T-cell (primary cell): ENCODE results near the gene RNPEPL1. TPM values are rescaled to one million over a fixed set of nuclear protein-coding genes. Genes with fewer than 3 reads are reported as not detected.

Experiments used
- ATAC-seq, 4 experiments: fragments of 200-7000 bp in 3 of 4; fragments of 150-1000 bp in 1 of 4; cut with Tn5 transposase; replicated peaks in 1 of 4; 1 replicate in 3 of 4; 2 replicates in 1 of 4; pipeline ENCODE4 v1.10.0; 2021; ENCODE audit warnings: moderate library complexity in 3 of 4, mild to moderate bottlenecking in 2 of 4, moderate number of reproducible peaks in 1 of 4
- CTCF ChIA-PET, 2 donors: fragments of 300-600 bp; sonication (Branson Sonifier 250); formaldehyde crosslinking; loops; one replicate each; lab custom pipeline; 2022; ENCODE audit warnings: antibody characterized with exemption in 2 of 2; lab: Charles Lee
- POLR2A ChIA-PET, 2 donors: fragments of 300-600 bp; sonication (Branson Sonifier 250); formaldehyde crosslinking; loops; one replicate each; lab custom pipeline; 2022; ENCODE audit warnings: antibody characterized with exemption in 2 of 2; lab: Charles Lee
- DNase-seq, 35 experiments: peaks; one replicate each; pipeline versions ENCODE4 v3.0.0 to v3.0.0-alpha.2; 2013 to 2023
- H3K27ac ChIP-seq: one replicate; pipeline ENCODE4 v1.5.1; 2013; ENCODE audit warnings: low read length
- H3K27me3 ChIP-seq, 2 experiments: replicated peaks in 1 of 2; 1 replicate in 1 of 2; 2 replicates in 1 of 2; pipeline versions ENCODE4 v1.6.1 to v1.7.0; 2013; ENCODE audit warnings: low read length in 1 of 2, mixed read lengths in 1 of 2; ENCODE audit not compliant: control insufficient read depth in 2 of 2, insufficient read depth in 2 of 2; ENCODE audit errors: extremely low read depth in 1 of 2
- H3K36me3 ChIP-seq, 2 donors: 1 replicate in 1 of 2; 2 replicates in 1 of 2; pipeline versions ENCODE4 v1.6.1 to v1.7.0; 2013; ENCODE audit warnings: low read length in 1 of 2; ENCODE audit not compliant: control insufficient read depth in 2 of 2, insufficient read depth in 1 of 2; ENCODE audit errors: extremely low read depth in 1 of 2
- H3K4me1 ChIP-seq, 2 experiments: 1 replicate in 1 of 2; 2 replicates in 1 of 2; pipeline versions ENCODE4 v1.6.1 to v1.7.0; 2013; ENCODE audit warnings: low read length in 2 of 2, mixed read lengths in 1 of 2; ENCODE audit not compliant: insufficient read depth in 2 of 2, control insufficient read depth in 1 of 2; ENCODE audit errors: extremely low read depth in 1 of 2
- H3K4me3 ChIP-seq, 2 donors: 1 replicate in 1 of 2; 2 replicates in 1 of 2; pipeline versions ENCODE4 v1.5.1 to v1.7.0; 2013; ENCODE audit warnings: mild to moderate bottlenecking in 2 of 2, low read length in 1 of 2, moderate library complexity in 1 of 2; ENCODE audit not compliant: control insufficient read depth in 1 of 2; ENCODE audit errors: extremely low read depth in 1 of 2
- H3K9me3 ChIP-seq: 2 replicates; pipeline ENCODE4 v1.7.0; 2013
- H3K27ac Mint-ChIP-seq, 2 donors: one replicate each; pipeline ENCODE4 v1.8.0; 2020 to 2021; ENCODE audit warnings: mild to moderate bottlenecking in 2 of 2, mixed read lengths in 2 of 2
- H3K27me3 Mint-ChIP-seq, 2 donors: one replicate each; pipeline ENCODE4 v1.8.0; 2021 to 2022; ENCODE audit warnings: mixed read lengths in 2 of 2
- H3K36me3 Mint-ChIP-seq: one replicate; pipeline ENCODE4 v1.8.0; 2021; ENCODE audit warnings: mixed read lengths
- H3K4me1 Mint-ChIP-seq, 3 donors: one replicate each; pipeline ENCODE4 v1.8.0; 2020 to 2022; ENCODE audit warnings: mixed read lengths in 3 of 3, mild to moderate bottlenecking in 1 of 3
- H3K4me3 Mint-ChIP-seq, 3 donors: one replicate each; pipeline ENCODE4 v1.8.0; 2020 to 2022; ENCODE audit warnings: mild to moderate bottlenecking in 3 of 3, mixed read lengths in 3 of 3, moderate library complexity in 3 of 3
- H3K9me3 Mint-ChIP-seq, 3 donors: one replicate each; pipeline ENCODE4 v1.8.0; 2020 to 2022; ENCODE audit warnings: mixed read lengths in 3 of 3
- WGBS: methylation state at CpG from one replicate; pipeline ENCODE4 v1.1.5; 2013; ENCODE audit warnings: missing lambda C conversion rate; ENCODE audit not compliant: insufficient coverage; 5-methylcytosine and 5-hydroxymethylcytosine counted together
- total RNA-seq, 35 experiments: library from RNA in 6 of 35; stranded (reverse) in 6 of 35; fragments of 120-200 nt in 1 of 35; gene quantifications; one replicate each; pipeline versions ENCODE4 v1.2.1 to v1.2.4 and lab custom pipeline; 2013 to 2026

The RNPEPL1 gene
- total RNA-seq, 5 donors from 2014 or later (not counting 1 experiment from before 2014, with no cell fraction given): 87.6 to 202 (median 189) TPM

- H3K27ac ChIP-seq: no peak overlapping the region
Measured at GRCh38 chr2:240588006-240588655, 19.8 kb downstream of the RNPEPL1 start.

GRCh38 chr2:240588669-240589068, 20.4 kb downstream of the RNPEPL1 start:
- no peak for DNase-seq
- ChIA-PET POLR2A (no interaction called here), CTCF (interaction anchor here (0.6 to 1.4 kb wide), 3 partner anchors 19 to 75 kb away, joined by 3 to 4 read pairs (median 4); no protein-coding TSS in a partner anchor)
- Histone ChIP-seq H3K4me1 (peaks cover 19 to 48% of the 10 kb centered on the region in 2 experiments), H3K9me3 (no peaks in the 10 kb centered on the region), H3K4me3 (no peak overlapping the region), H3K27me3 (no peaks in the 10 kb centered on the region), H3K36me3 (peaks cover 14 to 47% of the 10 kb centered on the region in 2 donors), H3K27ac (no peak overlapping the region)
- H3K9me3 Mint-ChIP-seq: no peaks in the 10 kb centered on the region
- WGBS: 86% methylated on average over 3 of the region's 4 CpGs
- H3K4me3 Mint-ChIP-seq: peak overlapping the region; percentile 92 to 94 (median 93)
- no peak for ATAC-seq
- no peaks in the 10 kb centered on the region for H3K27me3 Mint-ChIP-seq
- H3K4me1 Mint-ChIP-seq: peaks cover 38 to 51% (median 49%) of the 10 kb centered on the region in 3 donors
- H3K36me3 Mint-ChIP-seq: peaks cover 4% of the 10 kb centered on the region
- peak overlapping the region; percentile 11 to 30 for H3K27ac Mint-ChIP-seq

More at GRCh38 chr2:240588006-240588655, 19.8 kb downstream of the RNPEPL1 start:
- peak overlapping the region; percentile 30 to 90 for H3K27ac Mint-ChIP-seq
- ChIA-PET POLR2A (no interaction called here), CTCF (interaction anchor here in 1 of 2 donors (0.7 to 2.9 kb wide), 4 partner anchors 22 to 74 kb away, joined by 3 to 51 read pairs (median 10); no protein-coding TSS in a partner anchor)
- peaks cover 43 to 54% (median 52%) of the 10 kb centered on the region in 3 donors for H3K4me1 Mint-ChIP-seq
- Histone ChIP-seq H3K9me3 (no peaks in the 10 kb centered on the region), H3K4me3 (peak overlapping the region in 1 of 2 donors; percentile 96), H3K4me1 (peaks cover 19 to 50% of the 10 kb centered on the region in 2 experiments), H3K36me3 (peaks cover 12 to 41% of the 10 kb centered on the region in 2 donors), H3K27me3 (no peaks in the 10 kb centered on the region)
- no peak for DNase-seq
- H3K4me3 Mint-ChIP-seq: peak overlapping the region; percentile 92 to 94 (median 93)
- peaks cover 4% of the 10 kb centered on the region for H3K36me3 Mint-ChIP-seq
- 86% methylated on average over 10 of the region's 10 CpGs for WGBS
- H3K9me3 Mint-ChIP-seq: no peaks in the 10 kb centered on the region
- H3K27me3 Mint-ChIP-seq: no peaks in the 10 kb centered on the region
- no peak for ATAC-seq

DNA sequence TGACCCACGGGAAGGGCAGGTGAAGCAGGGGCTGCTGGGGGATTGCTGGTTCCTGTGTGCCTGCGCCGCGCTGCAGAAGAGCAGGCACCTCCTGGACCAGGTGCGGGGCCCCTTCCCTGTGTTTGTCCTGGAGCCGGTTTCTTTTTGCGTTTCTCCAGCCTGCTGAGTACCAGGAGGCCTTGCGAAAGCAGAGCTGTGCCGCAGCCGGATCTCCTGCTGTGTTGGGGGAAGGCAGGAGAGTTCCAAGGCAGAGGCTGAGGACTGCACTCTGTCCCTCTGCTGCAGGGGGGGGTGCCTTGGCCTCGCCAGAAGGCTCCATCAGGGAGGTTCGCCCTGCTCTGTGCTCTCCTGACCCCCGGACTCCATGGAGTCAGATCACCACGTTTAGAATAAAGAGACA, 21.1 kb downstream of the RNPEPL1 start:
- H3K36me3 Mint-ChIP-seq: peaks cover 4% of the 10 kb centered on the region
- ChIA-PET POLR2A (no interaction called here), CTCF (interaction anchor here (1.0 to 1.4 kb wide), 2 partner anchors 75 kb away, joined by 3 to 4 read pairs; no protein-coding TSS in a partner anchor)
- peaks cover 35 to 48% (median 45%) of the 10 kb centered on the region in 3 donors for H3K4me1 Mint-ChIP-seq
- WGBS: 97% methylated on average over 12 of the region's 14 CpGs
- H3K27me3 ChIP-seq: no peaks in the 10 kb centered on the region
- no peaks in the 10 kb centered on the region for H3K27me3 Mint-ChIP-seq
- no peaks in the 10 kb centered on the region for H3K9me3 ChIP-seq
- peaks cover 19 to 49% of the 10 kb centered on the region in 2 experiments for H3K4me1 ChIP-seq
- ATAC-seq: no peak
- no peak overlapping the region for H3K4me3 ChIP-seq
- no peak for DNase-seq
- no peak overlapping the region for H3K27ac Mint-ChIP-seq
- H3K9me3 Mint-ChIP-seq: no peaks in the 10 kb centered on the region
- peak overlapping the region in 1 of 3 donors; percentile 6 for H3K4me3 Mint-ChIP-seq
- no peak overlapping the region for H3K27ac ChIP-seq
- H3K36me3 ChIP-seq: peaks cover 12 to 54% of the 10 kb centered on the region in 2 donors

GRCh38 chr2:240589850-240590525, 21.7 kb downstream of the RNPEPL1 start:
- H3K4me3 ChIP-seq: no peak overlapping the region
- Mint-ChIP-seq H3K4me3 (no peak overlapping the region), H3K27ac (no peak overlapping the region), H3K4me1 (peaks cover 29 to 42% (median 39%) of the 10 kb centered on the region in 3 donors), H3K27me3 (no peaks in the 10 kb centered on the region), H3K9me3 (no peaks in the 10 kb centered on the region), H3K36me3 (peaks cover 4% of the 10 kb centered on the region)
- H3K27me3 ChIP-seq: no peaks in the 10 kb centered on the region
- peaks cover 13 to 45% of the 10 kb centered on the region in 2 experiments for H3K4me1 ChIP-seq
- CTCF ChIA-PET: interaction anchor here in 1 of 2 donors (1.0 kb wide), 1 partner anchor 76 kb away, joined by 3 read pairs; no protein-coding TSS in a partner anchor
- no peak for ATAC-seq
- no peaks in the 10 kb centered on the region for H3K9me3 ChIP-seq
- WGBS: 92% methylated on average over 16 of the region's 16 CpGs
- peaks cover 13 to 58% of the 10 kb centered on the region in 2 donors for H3K36me3 ChIP-seq
- H3K27ac ChIP-seq: no peak overlapping the region
- POLR2A ChIA-PET: no interaction called here
- DNase-seq: no peak

GRCh38 chr2:240590681-240591111, 22.4 kb downstream of the RNPEPL1 start:
- 96% methylated on average over 19 of the region's 21 CpGs for WGBS
- no peak overlapping the region for H3K27ac Mint-ChIP-seq
- peaks cover 19 to 65% of the 10 kb centered on the region in 2 donors for H3K36me3 ChIP-seq

GRCh38 chr2:240591226-240591625, 22.9 kb downstream of the RNPEPL1 start:
- CTCF ChIA-PET: no interaction called here
- WGBS: 80% methylated on average over 1 of the region's 6 CpGs
- Histone ChIP-seq H3K4me1 (peaks cover 6 to 41% of the 10 kb centered on the region in 2 experiments), H3K27me3 (no peaks in the 10 kb centered on the region), H3K9me3 (no peaks in the 10 kb centered on the region), H3K4me3 (no peak overlapping the region), H3K27ac (no peak overlapping the region), H3K36me3 (peaks cover 22 to 70% of the 10 kb centered on the region in 2 donors)
- no peaks in the 10 kb centered on the region for H3K9me3 Mint-ChIP-seq
- peaks cover 22 to 33% (median 30%) of the 10 kb centered on the region in 3 donors for H3K4me1 Mint-ChIP-seq
- no peak overlapping the region for H3K27ac Mint-ChIP-seq
- ATAC-seq: no peak
- no peak overlapping the region for H3K4me3 Mint-ChIP-seq
- POLR2A ChIA-PET: no interaction called here
- no peaks in the 10 kb centered on the region for H3K27me3 Mint-ChIP-seq
- DNase-seq: no peak
- peaks cover 4% of the 10 kb centered on the region for H3K36me3 Mint-ChIP-seq

More at GRCh38 chr2:240590681-240591111, 22.4 kb downstream of the RNPEPL1 start:
- ATAC-seq (no peak), DNase-seq (no peak)
- Histone ChIP-seq H3K9me3 (no peaks in the 10 kb centered on the region), H3K4me3 (no peak overlapping the region), H3K4me1 (peaks cover 6 to 43% of the 10 kb centered on the region in 2 experiments), H3K27ac (no peak overlapping the region), H3K27me3 (no peaks in the 10 kb centered on the region)
- Mint-ChIP-seq H3K36me3 (peaks cover 4% of the 10 kb centered on the region), H3K4me1 (peaks cover 26 to 36% (median 34%) of the 10 kb centered on the region in 3 donors), H3K27me3 (no peaks in the 10 kb centered on the region), H3K4me3 (no peak overlapping the region), H3K9me3 (no peaks in the 10 kb centered on the region)
- ChIA-PET CTCF (no interaction called here), POLR2A (no interaction called here)
